ENCODE measurements around the gene BTG1.

BTG1 gene

GRCh38 chr12:92145731-92146496 lies at the start of gene BTG1:
BTG1 (minus strand) TSS chr12:92145846; CDS start chr12:92145535, 311 bp downstream.
- peak; percentile 99 for DNase-seq

GRCh38 chr12:92194561-92194960 lies 48.9 kb upstream of the BTG1 start:
- no peak for DNase-seq

GRCh38 chr12:92193846-92194245 lies 48.2 kb upstream of the BTG1 start:
- DNase-seq: no peak

GRCh38 chr12:92193063-92193462 lies 47.4 kb upstream of the BTG1 start:
- no peak for DNase-seq

- no peak for DNase-seq
Observed at GRCh38 chr12:92192360-92192759, 46.7 kb upstream of the BTG1 start.

GRCh38 chr12:92191061-92191460 lies 45.4 kb upstream of the BTG1 start:
- DNase-seq: peak; percentile 23

GRCh38 chr12:92188517-92189188 lies 43.0 kb upstream of the BTG1 start:
- no peak for DNase-seq

- DNase-seq: no peak
Observed at GRCh38 chr12:92186038-92186470, 40.4 kb upstream of the BTG1 start.

GRCh38 chr12:92185052-92185451 lies 39.4 kb upstream of the BTG1 start:
- no peak for DNase-seq

- no peak for DNase-seq
Observed at GRCh38 chr12:92183575-92183974, 37.9 kb upstream of the BTG1 start.

- DNase-seq: no peak
Observed at GRCh38 chr12:92178340-92178739, 32.7 kb upstream of the BTG1 start.

- no peak for DNase-seq
Observed at GRCh38 chr12:92176646-92177045, 31.0 kb upstream of the BTG1 start.

GRCh38 chr12:92175961-92176360 lies 30.3 kb upstream of the BTG1 start:
- DNase-seq: no peak

GRCh38 chr12:92170050-92170449 lies 24.4 kb upstream of the BTG1 start:
- DNase-seq: no peak

- no peak for DNase-seq
Observed at GRCh38 chr12:92167075-92167474, 21.4 kb upstream of the BTG1 start.

- DNase-seq: no peak
Observed at GRCh38 chr12:92164712-92165111, 19.1 kb upstream of the BTG1 start.

- peak; percentile 43 for DNase-seq
Observed at GRCh38 chr12:92162079-92162478, 16.4 kb upstream of the BTG1 start.

- DNase-seq: peak; percentile 61
Observed at GRCh38 chr12:92158796-92159439, 13.3 kb upstream of the BTG1 start.

- DNase-seq: peak; percentile 31
Observed at GRCh38 chr12:92156704-92157395, 11.2 kb upstream of the BTG1 start.

- DNase-seq: no peak
Observed at GRCh38 chr12:92156139-92156538, 10.5 kb upstream of the BTG1 start.

- no peak for DNase-seq
Observed at GRCh38 chr12:92155733-92156132, 10.1 kb upstream of the BTG1 start.

- no peak for DNase-seq
Observed at GRCh38 chr12:92151916-92152315, 6.3 kb upstream of the BTG1 start.

- no peak for DNase-seq
Observed at GRCh38 chr12:92149563-92149962, 3.9 kb upstream of the BTG1 start.
